ENCODE results near the gene NAA15. TPM values are rescaled to one million over a fixed set of nuclear protein-coding genes. Genes with fewer than 3 reads are reported as not detected.

Gene NAA15
- total RNA-seq, 5 donors from 2014 or later (not counting 1 experiment from before 2014, with no cell fraction given): 45.1 to 64.0 (median 50.7) TPM

GRCh38 chr4:139300431-139301112, 733 bp upstream of the NAA15 start:
- WGBS (ENCODE audit: insufficient coverage): 12% methylated on average over 12 of the region's 16 CpGs
- Mint-ChIP-seq H3K4me1 (peaks cover 52 to 63% (median 62%) of the 10 kb centered on the region in 3 donors), H3K9me3 (peaks cover 0 to 5% (median 0%) of the 10 kb centered on the region in 3 donors), H3K27me3 (no peaks in the 10 kb centered on the region), H3K36me3 (peaks cover 10% of the 10 kb centered on the region), H3K27ac (peak overlapping the region; percentile 100), H3K4me3 (peak overlapping the region; percentile 94 to 100 (median 100))
- CTCF ChIA-PET: interaction anchor here in 1 of 2 donors (0.8 to 2.5 kb wide), 10 partner anchors 13 to 270 kb away, joined by 3 to 14 read pairs (median 4); no protein-coding TSS in a partner anchor
- Histone ChIP-seq H3K9me3 (no peaks in the 10 kb centered on the region), H3K27ac (ENCODE audit: low read length) (peak overlapping the region; percentile 98), H3K27me3 (replicated peaks in 1 of 2; ENCODE audit: control insufficient read depth in 2 of 2, extremely low read depth in 1 of 2, insufficient read depth in 2 of 2, low read length in 1 of 2) (no peaks in the 10 kb centered on the region), H3K4me1 (ENCODE audit: control insufficient read depth in 1 of 2, extremely low read depth in 1 of 2, insufficient read depth in 2 of 2, low read length in 2 of 2) (peaks cover 21 to 28% of the 10 kb centered on the region in 2 experiments), H3K4me3 (ENCODE audit: control insufficient read depth in 1 of 2, extremely low read depth in 1 of 2, low read length in 1 of 2) (peak overlapping the region; percentile 91 to 100), H3K36me3 (ENCODE audit: control insufficient read depth in 2 of 2, extremely low read depth in 1 of 2, insufficient read depth in 1 of 2, low read length in 1 of 2) (peaks cover 0 to 3% of the 10 kb centered on the region in 2 donors)
- DNase-seq (peak in 5 of 35 experiments; percentile 6 to 49 (median 7)), ATAC-seq (replicated peaks in 1 of 4) (peak in 3 of 4 experiments; percentile 3 to 13 (median 10))
- POLR2A ChIA-PET: interaction anchor here (0.5 to 2.4 kb wide), 11 partner anchors 20 to 286 kb away, joined by 3 to 14 read pairs (median 5); partner anchors contain the start of genes ELF2 (in 1 of the 2) and NOCT (in 1 of the 2)

GRCh38 chr4:139301821-139302611, 711 bp downstream of the NAA15 start, which contains the start of gene NDUFC1:
TSS of gene NDUFC1 (minus strand) at chr4:139302477. CDS start at chr4:139295798, 6,679 bp downstream.
- H3K27ac Mint-ChIP-seq: peak within 1 kb of the TSS; percentile 100
- peaks cover 16% of the 10 kb centered on the region for H3K36me3 Mint-ChIP-seq
- WGBS (ENCODE audit: insufficient coverage): 0% methylated on average over 23 of the region's 46 CpGs
- H3K36me3 ChIP-seq (ENCODE audit: control insufficient read depth in 2 of 2, extremely low read depth in 1 of 2, insufficient read depth in 1 of 2, low read length in 1 of 2): peaks cover 0 to 5% of the 10 kb centered on the region in 2 donors
- DNase-seq (peak; percentile 31 to 76 (median 61)), ATAC-seq (replicated peaks in 1 of 4) (peak; percentile 38 to 53 (median 40))
- H3K4me3 Mint-ChIP-seq: peak within 1 kb of the TSS; percentile 94 to 100 (median 100)
- ChIA-PET CTCF (interaction anchor here (0.5 to 2.5 kb wide), 11 partner anchors 13 to 287 kb away, joined by 3 to 14 read pairs (median 3); partner anchors contain the start of gene NOCT (in 1 of the 2)), POLR2A (interaction anchor here (0.5 to 2.4 kb wide), 10 partner anchors 10 to 223 kb away, joined by 3 to 14 read pairs (median 4); partner anchors contain the start of gene ELF2 (in 1 of the 2))
- H3K9me3 Mint-ChIP-seq: peaks cover 0 to 5% (median 0%) of the 10 kb centered on the region in 3 donors
- peak within 1 kb of the TSS; percentile 98 for H3K27ac ChIP-seq (ENCODE audit: low read length)
- H3K4me1 ChIP-seq (ENCODE audit: control insufficient read depth in 1 of 2, extremely low read depth in 1 of 2, insufficient read depth in 2 of 2, low read length in 2 of 2): peaks cover 20 to 23% of the 10 kb centered on the region in 2 experiments
- H3K27me3 Mint-ChIP-seq: no peaks in the 10 kb centered on the region
- no peaks in the 10 kb centered on the region for H3K27me3 ChIP-seq (replicated peaks in 1 of 2; ENCODE audit: control insufficient read depth in 2 of 2, extremely low read depth in 1 of 2, insufficient read depth in 2 of 2, low read length in 1 of 2)
- no peaks in the 10 kb centered on the region for H3K9me3 ChIP-seq
- peaks cover 58 to 67% (median 67%) of the 10 kb centered on the region in 3 donors for H3K4me1 Mint-ChIP-seq
- peak within 1 kb of the TSS; percentile 91 to 100 for H3K4me3 ChIP-seq (ENCODE audit: control insufficient read depth in 1 of 2, extremely low read depth in 1 of 2, low read length in 1 of 2)

- peaks cover 72 to 76% (median 74%) of the 10 kb centered on the region in 3 donors for H3K4me1 Mint-ChIP-seq
- Histone ChIP-seq H3K36me3 (ENCODE audit: control insufficient read depth in 2 of 2, extremely low read depth in 1 of 2, insufficient read depth in 1 of 2, low read length in 1 of 2) (peaks cover 0 to 5% of the 10 kb centered on the region in 2 donors), H3K9me3 (no peaks in the 10 kb centered on the region), H3K27me3 (replicated peaks in 1 of 2; ENCODE audit: control insufficient read depth in 2 of 2, extremely low read depth in 1 of 2, insufficient read depth in 2 of 2, low read length in 1 of 2) (no peaks in the 10 kb centered on the region), H3K4me3 (ENCODE audit: control insufficient read depth in 1 of 2, extremely low read depth in 1 of 2, low read length in 1 of 2) (no peak overlapping the region), H3K27ac (ENCODE audit: low read length) (no peak overlapping the region), H3K4me1 (ENCODE audit: control insufficient read depth in 1 of 2, extremely low read depth in 1 of 2, insufficient read depth in 2 of 2, low read length in 2 of 2) (peaks cover 24 to 25% of the 10 kb centered on the region in 2 experiments)
- H3K36me3 Mint-ChIP-seq: peaks cover 18% of the 10 kb centered on the region
- POLR2A ChIA-PET: interaction anchor here (0.6 to 1.0 kb wide), 3 partner anchors 9 to 291 kb away, joined by 3 to 11 read pairs (median 3); no protein-coding TSS in a partner anchor
- H3K27ac Mint-ChIP-seq: peak overlapping the region; percentile 65 to 78
- H3K4me3 Mint-ChIP-seq: peak overlapping the region in 2 of 3 donors; percentile 5 to 11
- H3K27me3 Mint-ChIP-seq: no peaks in the 10 kb centered on the region
- no CpG with 5 or more reads among the region's 2 CpGs for whole genome bisulfite sequencing (ENCODE audit: insufficient coverage)
- DNase-seq (no peak), ATAC-seq (replicated peaks in 1 of 4) (no peak)
- CTCF ChIA-PET: interaction anchor here (0.6 to 1.8 kb wide), 4 partner anchors 9 to 207 kb away, joined by 3 to 8 read pairs (median 3); no protein-coding TSS in a partner anchor
- peaks cover 0 to 5% (median 0%) of the 10 kb centered on the region in 3 donors for H3K9me3 Mint-ChIP-seq
Observed at GRCh38 chr4:139304920-139305319, 3.6 kb downstream of the NAA15 start.

GRCh38 chr4:139311909-139312308, 10.6 kb downstream of the NAA15 start:
- Histone ChIP-seq H3K27ac (ENCODE audit: low read length) (no peak overlapping the region), H3K4me3 (ENCODE audit: control insufficient read depth in 1 of 2, extremely low read depth in 1 of 2, low read length in 1 of 2) (no peak overlapping the region), H3K4me1 (ENCODE audit: control insufficient read depth in 1 of 2, extremely low read depth in 1 of 2, insufficient read depth in 2 of 2, low read length in 2 of 2) (peaks cover 30 to 32% of the 10 kb centered on the region in 2 experiments), H3K9me3 (no peaks in the 10 kb centered on the region), H3K36me3 (ENCODE audit: control insufficient read depth in 2 of 2, extremely low read depth in 1 of 2, insufficient read depth in 1 of 2, low read length in 1 of 2) (no peaks in the 10 kb centered on the region), H3K27me3 (replicated peaks in 1 of 2; ENCODE audit: control insufficient read depth in 2 of 2, extremely low read depth in 1 of 2, insufficient read depth in 2 of 2, low read length in 1 of 2) (no peaks in the 10 kb centered on the region)
- peak overlapping the region; percentile 70 to 86 for H3K27ac Mint-ChIP-seq
- WGBS (ENCODE audit: insufficient coverage): 100% methylated on average over 1 of the region's 3 CpGs
- no peaks in the 10 kb centered on the region for H3K9me3 Mint-ChIP-seq
- DNase-seq: no peak
- ChIA-PET POLR2A (interaction anchor here in 1 of 2 donors (0.6 kb wide), 1 partner anchor 30 kb away, joined by 4 read pairs; no protein-coding TSS in a partner anchor), CTCF (interaction anchor here (0.7 to 2.3 kb wide), 3 partner anchors 16 to 1541 kb away, joined by 3 to 6 read pairs (median 3); no protein-coding TSS in a partner anchor)
- no peaks in the 10 kb centered on the region for H3K27me3 Mint-ChIP-seq
- H3K36me3 Mint-ChIP-seq: peaks cover 5% of the 10 kb centered on the region
- peaks cover 75 to 83% (median 79%) of the 10 kb centered on the region in 3 donors for H3K4me1 Mint-ChIP-seq
- H3K4me3 Mint-ChIP-seq: no peak overlapping the region
- no peak for ATAC-seq (replicated peaks in 1 of 4)

GRCh38 chr4:139312552-139313332, 11.4 kb downstream of the NAA15 start:
- Mint-ChIP-seq H3K27ac (peak overlapping the region; percentile 70 to 86), H3K27me3 (no peaks in the 10 kb centered on the region), H3K36me3 (peaks cover 4% of the 10 kb centered on the region), H3K4me1 (peaks cover 76 to 84% (median 79%) of the 10 kb centered on the region in 3 donors), H3K9me3 (no peaks in the 10 kb centered on the region), H3K4me3 (peak overlapping the region in 2 of 3 donors; percentile 28 to 39)
- 100% methylated on average over 1 of the region's 3 CpGs for WGBS (ENCODE audit: insufficient coverage)
- H3K4me3 ChIP-seq (ENCODE audit: control insufficient read depth in 1 of 2, extremely low read depth in 1 of 2, low read length in 1 of 2): no peak overlapping the region
- no peaks in the 10 kb centered on the region for H3K27me3 ChIP-seq (replicated peaks in 1 of 2; ENCODE audit: control insufficient read depth in 2 of 2, extremely low read depth in 1 of 2, insufficient read depth in 2 of 2, low read length in 1 of 2)
- no peaks in the 10 kb centered on the region for H3K36me3 ChIP-seq (ENCODE audit: control insufficient read depth in 2 of 2, extremely low read depth in 1 of 2, insufficient read depth in 1 of 2, low read length in 1 of 2)
- peaks cover 27 to 28% of the 10 kb centered on the region in 2 experiments for H3K4me1 ChIP-seq (ENCODE audit: control insufficient read depth in 1 of 2, extremely low read depth in 1 of 2, insufficient read depth in 2 of 2, low read length in 2 of 2)
- DNase-seq (no peak), ATAC-seq (replicated peaks in 1 of 4) (no peak)
- POLR2A ChIA-PET: interaction anchor here in 1 of 2 donors (0.6 kb wide), 1 partner anchor 31 kb away, joined by 4 read pairs; no protein-coding TSS in a partner anchor
- H3K9me3 ChIP-seq: no peaks in the 10 kb centered on the region
- peak overlapping the region; percentile 33 for H3K27ac ChIP-seq (ENCODE audit: low read length)
- CTCF ChIA-PET: interaction anchor here in 1 of 2 donors (0.7 to 0.8 kb wide), 2 partner anchors 140 to 1540 kb away, joined by 3 to 4 read pairs; no protein-coding TSS in a partner anchor

All from T-cell (primary cell).